HepG2 (cell line): ENCODE measurements around the gene CELSR3. TPM values are rescaled to one million over a fixed set of nuclear protein-coding genes. Genes with fewer than 3 reads are reported as not detected.

Source experiments
- ARNT ChIP-seq: fragments of 450-650 bp; IDR thresholded peaks from 2 replicates; pipeline ENCODE4 v1.6.1; 2017
- BATF2 ChIP-seq: sonication (generic); formaldehyde crosslinking; IDR thresholded peaks from 2 replicates; pipeline ENCODE4 v1.8.0; 2022; ENCODE audit warnings: mild to moderate bottlenecking, missing genetic modification reagents, moderate library complexity
- EZH2 ChIP-seq: conservative IDR thresholded peaks from 2 replicates; pipeline ENCODE4 v1.6.1; 2012; ENCODE audit warnings: mild to moderate bottlenecking, low read depth, low read length, moderate library complexity
- FLYWCH1 ChIP-seq: sonication (generic); formaldehyde crosslinking; IDR thresholded peaks from 2 replicates; pipeline ENCODE4 v1.8.1; 2023; ENCODE audit warnings: mild to moderate bottlenecking, missing genetic modification reagents
- FOXJ3 ChIP-seq: sonication (generic); formaldehyde crosslinking; IDR thresholded peaks from 2 replicates; pipeline ENCODE4 v1.4.0; 2020; ENCODE audit warnings: missing genetic modification reagents, mild to moderate bottlenecking, borderline replicate concordance
- HNRNPK ChIP-seq: fragments of 200-400 bp; formaldehyde crosslinking; IDR thresholded peaks from 2 replicates; pipeline ENCODE4 v1.6.1; 2018; ENCODE audit warnings: low read length, low read depth, moderate library complexity, mild to moderate bottlenecking; ENCODE audit not compliant: poor library complexity, severe bottlenecking
- KDM3A ChIP-seq: IDR thresholded peaks from 2 replicates; pipeline ENCODE4 v1.6.1; 2018; ENCODE audit warnings: low read depth, missing compliant biosample characterization
- KLF6 ChIP-seq: IDR thresholded peaks from 2 replicates; pipeline ENCODE4 v1.8.0; 2016; ENCODE audit warnings: missing biosample characterization, missing genetic modification reagents
- MYNN ChIP-seq: sonication (generic); formaldehyde crosslinking; IDR thresholded peaks from 2 replicates; pipeline ENCODE4 v1.4.0; 2020; ENCODE audit warnings: mild to moderate bottlenecking, low read depth, missing genetic modification reagents
- NKX3-1 ChIP-seq: sonication (generic); formaldehyde crosslinking; IDR thresholded peaks from 2 replicates; pipeline ENCODE4 v1.5.0; 2020; ENCODE audit warnings: missing genetic modification reagents
- PHF21A ChIP-seq: sonication (generic); formaldehyde crosslinking; IDR thresholded peaks from 2 replicates; pipeline ENCODE4 v1.5.0; 2020; ENCODE audit warnings: mild to moderate bottlenecking, missing genetic modification reagents
- RFX1 ChIP-seq: fragments of 450-650 bp; IDR thresholded peaks from 2 replicates; pipeline ENCODE4 v1.6.1; 2017
- RFXANK ChIP-seq: IDR thresholded peaks from 2 replicates; pipeline ENCODE4 v1.6.1; 2016
- SALL2 ChIP-seq: sonication (generic); formaldehyde crosslinking; IDR thresholded peaks from 2 replicates; pipeline ENCODE4 v1.8.1; 2023; ENCODE audit warnings: mild to moderate bottlenecking, missing genetic modification reagents, inconsistent platforms
- SKI ChIP-seq: fragments of 450-650 bp; IDR thresholded peaks from one replicate; pipeline ENCODE4 v1.6.1; 2018; ENCODE audit warnings: mild to moderate bottlenecking; ENCODE audit not compliant: partially characterized antibody
- SNAPC2 ChIP-seq: sonication (generic); formaldehyde crosslinking; IDR thresholded peaks from 2 replicates; pipeline ENCODE4 v1.8.1; 2022; ENCODE audit warnings: mild to moderate bottlenecking, missing genetic modification reagents
- SRSF4 ChIP-seq: fragments of 200-400 bp; formaldehyde crosslinking; IDR thresholded peaks from one replicate; pipeline ENCODE4 v1.6.1; 2018; ENCODE audit warnings: mild to moderate bottlenecking, low read depth, low read length, moderate library complexity; ENCODE audit not compliant: poor library complexity, severe bottlenecking
- ZBTB34 ChIP-seq: sonication (generic); formaldehyde crosslinking; IDR thresholded peaks from 2 replicates; pipeline ENCODE4 v1.8.0; 2022; ENCODE audit warnings: mild to moderate bottlenecking, missing genetic modification reagents
- ZFP82 ChIP-seq: sonication (generic); formaldehyde crosslinking; IDR thresholded peaks from 2 replicates; pipeline ENCODE4 v1.5.1; 2020; ENCODE audit warnings: mild to moderate bottlenecking, missing genetic modification reagents, borderline replicate concordance
- ZNF205 ChIP-seq: IDR thresholded peaks from 2 replicates; pipeline ENCODE4 v1.6.1; 2018; ENCODE audit warnings: missing biosample characterization, missing genetic modification reagents
- ZNF263 ChIP-seq: sonication (generic); formaldehyde crosslinking; IDR thresholded peaks from 2 replicates; pipeline ENCODE4 v1.4.0; 2020; ENCODE audit warnings: missing genetic modification reagents
- ZNF44 ChIP-seq: sonication (generic); formaldehyde crosslinking; IDR thresholded peaks from 2 replicates; pipeline ENCODE4 v1.5.1; 2020; ENCODE audit warnings: mild to moderate bottlenecking, missing genetic modification reagents
- ZNF564 ChIP-seq: sonication (generic); formaldehyde crosslinking; IDR thresholded peaks from 2 replicates; pipeline ENCODE4 v1.8.1; 2023; ENCODE audit warnings: mild to moderate bottlenecking, missing genetic modification reagents
- ZNF678 ChIP-seq: sonication (generic); formaldehyde crosslinking; IDR thresholded peaks from 2 replicates; pipeline ENCODE4 v1.4.0; 2020; ENCODE audit warnings: mild to moderate bottlenecking, missing genetic modification reagents
- ZNF720 ChIP-seq: sonication (generic); formaldehyde crosslinking; IDR thresholded peaks from 2 replicates; pipeline ENCODE4 v1.4.0; 2020; ENCODE audit warnings: missing genetic modification reagents
- ZNF83 ChIP-seq: sonication (generic); formaldehyde crosslinking; IDR thresholded peaks from 2 replicates; pipeline ENCODE4 v1.4.0; 2020; ENCODE audit warnings: missing genetic modification reagents, mild to moderate bottlenecking, borderline replicate concordance
- ZSCAN21 ChIP-seq: sonication (generic); formaldehyde crosslinking; IDR thresholded peaks from 2 replicates; pipeline ENCODE4 v1.8.0; 2022; ENCODE audit warnings: mild to moderate bottlenecking, missing genetic modification reagents, moderate library complexity, borderline replicate concordance
- polyA plus RNA-seq, 8 experiments: library from polyadenylated mRNA; depleted of rRNA in 3 of 8; stranded (reverse) in 7 of 8; unstranded in 1 of 8; fragments of >200 nt; fragmentation: Illumina TruSeq in 4 of 8; extraction: Trizol in 4 of 8; gene quantifications; 2 replicates each; pipeline versions ENCODE4 v1.2.1 to v1.2.3, GENCODE V29; 2011 to 2016; ENCODE audit warnings: low read depth in 4 of 8, missing spikeins in 1 of 8, mixed read lengths in 1 of 8; ENCODE audit not compliant: insufficient read depth in 1 of 8
- total RNA-seq, 5 experiments: library from RNA; depleted of rRNA; stranded (reverse); fragments of >200 nt; fragmentation: Illumina TruSeq; extraction: Trizol; gene quantifications; 2 replicates each; pipeline ENCODE4 v1.2.3, GENCODE V29; 2016; ENCODE audit warnings: low read depth in 1 of 5
- TF ChIP-seq, protein P1 (sequence below): sonication (generic); formaldehyde crosslinking; IDR thresholded peaks from 2 replicates; pipeline ENCODE4 v1.4.0; 2020; ENCODE audit warnings: mild to moderate bottlenecking, missing genetic modification reagents
- TF ChIP-seq, protein P2 (sequence below): sonication (generic); formaldehyde crosslinking; IDR thresholded peaks from 2 replicates; pipeline ENCODE4 v1.8.1; 2023; ENCODE audit warnings: mild to moderate bottlenecking, missing genetic modification reagents

CELSR3 gene
- total and polyA plus RNA-seq, 2 of the 13 experiments (the other 11 are each of a cell fraction or from before 2014, with no cell fraction given): 5.4 to 6.7 TPM

GRCh38 chr3:48635222-48636021 lies 27.3 kb downstream of the CELSR3 start, which contains the start of gene SLC26A6 (continued):
- peak; percentile 58 for TF ChIP-seq SKI
- peak; percentile 54; the same call in 1 of the 2 replicates for TF ChIP-seq ZNF263 (CRISPR knock-in tag)
- no peak for TF ChIP-seq FLYWCH1
- TF ChIP-seq, protein P1, sequence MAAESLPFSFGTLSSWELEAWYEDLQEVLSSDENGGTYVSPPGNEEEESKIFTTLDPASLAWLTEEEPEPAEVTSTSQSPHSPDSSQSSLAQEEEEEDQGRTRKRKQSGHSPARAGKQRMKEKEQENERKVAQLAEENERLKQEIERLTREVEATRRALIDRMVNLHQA (CRISPR knock-in tag): no peak
- no peak for TF ChIP-seq ZBTB34 (CRISPR knock-in tag)
- no peak for TF ChIP-seq RFX1
- peak; percentile 92 for TF ChIP-seq PHF21A
- no peak for TF ChIP-seq ZNF83 (CRISPR knock-in tag)
- no peak for TF ChIP-seq MYNN (CRISPR knock-in tag)
- TF ChIP-seq HNRNPK: peak; percentile 86
- TF ChIP-seq RFXANK: no peak
- no peak for TF ChIP-seq ARNT
- peak; percentile 83; the same call in 1 of the 2 replicates for TF ChIP-seq BATF2 (CRISPR knock-in tag)
- TF ChIP-seq NKX3-1 (CRISPR knock-in tag): no peak; the same call in 1 of the 2 replicates
- peak; percentile 17; the same call in 1 of the 2 replicates for TF ChIP-seq ZNF44 (CRISPR knock-in tag)
- peak; percentile 6; the same call in 1 of the 2 replicates for TF ChIP-seq FOXJ3 (CRISPR knock-in tag)
- TF ChIP-seq, protein P2, sequence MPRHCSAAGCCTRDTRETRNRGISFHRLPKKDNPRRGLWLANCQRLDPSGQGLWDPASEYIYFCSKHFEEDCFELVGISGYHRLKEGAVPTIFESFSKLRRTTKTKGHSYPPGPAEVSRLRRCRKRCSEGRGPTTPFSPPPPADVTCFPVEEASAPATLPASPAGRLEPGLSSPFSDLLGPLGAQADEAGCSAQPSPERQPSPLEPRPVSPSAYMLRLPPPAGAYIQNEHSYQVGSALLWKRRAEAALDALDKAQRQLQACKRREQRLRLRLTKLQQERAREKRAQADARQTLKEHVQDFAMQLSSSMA (CRISPR knock-in tag): peak; percentile 58; the same call in 1 of the 2 replicates
- no peak for TF ChIP-seq SNAPC2 (CRISPR knock-in tag)
- peak; percentile 52; the same call in 1 of the 2 replicates for TF ChIP-seq ZFP82 (CRISPR knock-in tag)
- TF ChIP-seq ZNF678 (CRISPR knock-in tag): no peak
- TF ChIP-seq SALL2 (CRISPR knock-in tag): peak; percentile 65; the same call in 1 of the 2 replicates
- peak; percentile 26 for TF ChIP-seq KLF6 (CRISPR knock-in tag)
- TF ChIP-seq ZNF564 (CRISPR knock-in tag): peak; percentile 68; the same call in 1 of the 2 replicates
- TF ChIP-seq SRSF4: no peak
- peak; percentile 97 for TF ChIP-seq ZSCAN21 (CRISPR knock-in tag)
- peak; percentile 15 for TF ChIP-seq ZNF205 (CRISPR knock-in tag)
- TF ChIP-seq EZH2: no peak
- no peak for TF ChIP-seq ZNF720 (CRISPR knock-in tag)
- no peak for TF ChIP-seq KDM3A (CRISPR knock-in tag)
